GM21381 (cell line): ENCODE measurements around the gene TAOK2.
"Not testable (repeated sequence)": the region's sequence is repeated elsewhere in the genome, so short reads cannot be mapped to it uniquely, and the experiment has no call there.

Experiments
- ATAC-seq: cut with Tn5 transposase; IDR thresholded peaks from one replicate; pipeline ENCODE4 v1.9.1; 2021; ENCODE audit warnings: mild to moderate bottlenecking, moderate library complexity; ENCODE audit not compliant: unreplicated experiment

The TAOK2 gene

DNA sequence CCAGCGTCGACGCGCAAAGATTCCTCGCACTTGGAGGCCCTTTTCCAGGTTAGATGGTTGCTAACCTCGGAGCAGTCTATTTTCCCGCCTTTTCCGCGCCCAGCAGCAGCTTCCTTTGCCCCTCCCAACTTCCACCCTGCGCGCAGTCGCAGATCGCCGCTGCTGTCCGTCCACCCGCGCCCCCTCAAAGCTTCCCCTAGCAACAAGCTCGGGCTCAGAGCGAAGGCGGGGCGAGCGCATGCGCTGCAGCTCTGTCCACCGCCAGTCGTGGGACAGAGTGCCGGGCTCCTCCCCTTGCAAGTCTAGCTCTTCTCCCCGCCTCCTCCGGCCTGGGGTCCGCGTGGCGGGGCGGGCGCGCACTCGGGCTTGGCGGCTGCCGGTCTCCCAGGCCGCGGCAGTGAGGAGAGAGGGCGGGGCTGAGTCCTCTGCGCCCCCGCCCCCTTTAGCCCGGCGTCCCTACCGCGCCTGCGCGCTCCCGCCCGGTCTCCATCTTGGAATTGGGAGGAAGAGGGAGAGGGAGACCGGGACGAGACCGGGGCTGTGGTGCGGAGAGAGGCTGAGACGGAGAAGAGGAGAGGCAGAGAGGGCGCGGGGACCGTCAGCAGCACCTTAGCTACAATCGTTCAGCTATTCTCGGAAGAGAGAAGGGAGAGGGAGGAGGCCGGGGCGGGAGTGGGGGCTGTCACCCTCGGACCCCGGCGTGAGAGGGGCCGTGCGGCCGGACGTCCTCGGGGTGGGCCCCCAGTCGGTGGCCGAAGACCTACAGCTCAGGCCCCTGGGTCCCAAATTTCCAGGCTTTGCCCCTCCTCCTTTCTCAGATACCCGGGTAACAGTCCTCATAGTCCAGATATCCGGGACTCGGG, at the start of gene TAOK2:
Gene TAOK2, plus strand, starts transcription at position 485 of the 863 bp plus-strand sequence. CDS start 3,905 bp downstream, outside the sequence.
- ATAC-seq, result peak; percentile 84

DNA sequence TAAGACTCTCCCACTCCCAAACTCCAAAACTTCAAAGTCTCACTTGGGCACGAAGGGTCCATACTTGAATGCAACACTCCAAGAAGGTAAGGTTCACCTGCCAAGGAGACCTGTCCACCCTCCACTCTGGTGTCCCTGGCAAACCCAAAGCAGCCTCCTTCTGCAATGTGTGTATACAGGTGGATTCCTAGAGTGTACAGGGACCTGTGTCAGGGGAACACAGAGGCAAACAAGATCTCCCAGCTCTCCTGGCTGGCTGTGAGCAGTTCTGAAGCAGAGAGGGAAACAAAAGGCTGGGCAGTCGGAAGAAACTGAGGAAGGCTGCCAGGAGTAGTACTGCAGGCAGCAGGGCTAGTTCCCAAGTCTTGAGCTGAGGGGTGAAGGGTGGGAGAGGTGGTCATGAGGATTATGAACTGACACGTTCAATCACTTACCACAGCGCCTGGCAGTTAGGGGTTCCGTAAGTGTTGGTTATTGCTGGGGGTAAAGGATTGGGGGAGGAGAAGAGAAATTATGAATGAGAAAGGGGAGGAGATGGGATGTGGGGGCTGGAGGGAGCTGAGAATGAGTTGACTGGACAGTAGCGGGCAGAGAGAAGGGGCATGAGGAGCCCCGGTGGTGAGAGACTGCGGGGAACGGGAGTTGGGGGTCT, 48.4 kb upstream of the TAOK2 start:
- ATAC-seq, result no peak

DNA sequence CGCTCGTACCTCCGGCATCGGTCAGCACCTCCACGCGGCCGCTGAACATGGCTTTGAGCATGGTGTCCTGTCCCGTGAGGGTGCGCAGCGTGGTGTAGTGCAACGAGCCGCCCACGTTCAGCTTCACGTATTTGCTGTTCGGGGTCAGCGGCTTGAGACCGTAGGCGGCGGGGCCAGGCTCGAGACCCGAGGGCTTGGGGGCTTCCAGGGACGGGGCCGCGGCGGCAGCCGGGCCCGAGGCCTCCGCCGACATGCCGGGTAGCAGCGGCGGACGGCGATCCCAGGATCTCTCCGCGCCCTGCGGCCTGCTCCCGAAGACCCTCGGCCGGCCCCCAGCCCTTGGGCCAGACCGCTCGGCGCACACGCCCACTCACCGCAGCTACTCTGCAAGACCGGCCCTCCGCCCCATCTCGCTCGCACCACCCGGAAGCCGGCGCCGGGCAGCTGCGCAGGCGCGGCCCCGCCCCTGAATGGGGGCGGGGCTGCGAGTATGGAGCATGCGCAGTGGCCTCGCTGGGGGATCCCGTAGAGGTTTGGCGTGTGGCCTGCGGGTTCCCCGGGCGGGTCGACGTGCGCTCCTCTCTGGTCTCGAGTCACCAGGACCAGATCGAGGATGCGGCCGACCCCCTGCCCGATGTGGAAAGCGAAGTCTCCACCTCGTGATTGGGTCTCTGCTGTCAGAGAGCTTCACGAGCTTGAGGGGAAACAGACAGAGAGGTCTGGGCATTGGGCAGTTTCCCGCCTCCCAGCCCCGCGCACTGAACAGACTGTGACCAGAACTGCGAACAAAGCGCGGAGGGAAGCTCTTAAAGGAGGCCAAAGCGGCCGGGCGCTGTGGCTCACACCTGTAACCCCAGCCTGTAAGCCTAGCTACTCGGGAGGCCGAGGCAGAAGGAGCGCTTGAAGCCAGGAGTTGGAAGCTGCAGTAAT, 47.6 kb upstream of the TAOK2 start, which contains the start of gene KCTD13:
Gene KCTD13, minus strand, starts transcription at position 446 of the 930 bp plus-strand sequence. Its CDS starts 193 bp downstream, at position 253.
- ATAC-seq, result peak; percentile 83

DNA sequence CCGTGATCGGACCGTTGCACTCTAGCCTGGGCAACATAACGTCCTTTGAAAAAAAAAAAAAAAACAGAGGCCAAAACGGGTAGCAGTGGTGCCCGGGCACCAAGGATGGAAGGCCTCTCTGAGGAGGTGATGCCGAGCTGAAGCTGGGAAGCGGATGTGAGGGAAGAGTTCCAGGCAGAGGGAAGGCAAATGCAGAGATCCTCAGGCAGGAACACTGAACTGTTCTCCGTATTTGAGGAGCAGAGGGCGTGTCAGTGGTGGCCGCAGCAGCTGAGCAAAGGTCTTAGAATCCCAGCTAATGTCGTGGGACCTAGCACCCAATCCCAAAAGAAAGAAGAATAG, 47.0 kb upstream of the TAOK2 start:
- ATAC-seq, result no peak

DNA sequence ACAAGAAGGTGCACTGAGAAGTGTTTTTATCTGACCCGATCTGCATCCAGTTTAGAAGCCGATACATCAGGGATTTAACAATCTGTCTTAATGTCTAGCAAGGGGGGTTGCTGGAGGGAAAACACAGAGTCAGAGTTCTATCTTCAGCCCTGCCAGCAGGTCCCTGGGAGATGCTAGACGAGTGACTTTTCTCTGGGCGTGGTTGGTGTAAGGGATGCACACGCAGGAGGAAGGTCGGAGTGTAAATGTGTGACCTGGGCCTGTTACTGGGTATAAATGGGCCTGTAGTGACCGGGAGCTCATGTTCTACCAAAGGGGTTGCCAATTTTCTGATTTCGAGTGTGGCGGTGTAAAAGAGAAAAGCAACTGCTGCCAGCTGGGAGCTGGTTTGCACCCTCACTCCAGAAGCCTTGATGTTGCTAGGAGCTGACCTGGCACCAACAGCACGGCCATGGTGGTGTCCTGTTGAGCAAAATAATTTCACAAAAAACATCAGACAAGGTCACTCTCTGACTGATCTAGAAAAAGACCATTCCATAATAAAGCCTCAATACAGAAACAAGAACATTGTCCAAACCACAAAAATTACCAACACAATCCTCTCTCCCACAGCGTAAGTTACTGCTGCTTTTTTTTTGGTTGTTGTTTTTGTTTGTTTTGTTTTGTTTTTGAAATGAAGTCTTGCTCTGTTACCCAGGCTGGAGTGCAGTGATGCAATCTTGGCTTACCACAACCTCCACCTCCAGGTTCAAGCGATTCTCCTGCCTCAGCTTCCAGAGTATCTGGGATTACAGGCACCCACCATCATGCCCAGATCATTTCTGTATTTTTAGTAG, 46.4 kb upstream of the TAOK2 start:
- ATAC-seq, result no peak

DNA sequence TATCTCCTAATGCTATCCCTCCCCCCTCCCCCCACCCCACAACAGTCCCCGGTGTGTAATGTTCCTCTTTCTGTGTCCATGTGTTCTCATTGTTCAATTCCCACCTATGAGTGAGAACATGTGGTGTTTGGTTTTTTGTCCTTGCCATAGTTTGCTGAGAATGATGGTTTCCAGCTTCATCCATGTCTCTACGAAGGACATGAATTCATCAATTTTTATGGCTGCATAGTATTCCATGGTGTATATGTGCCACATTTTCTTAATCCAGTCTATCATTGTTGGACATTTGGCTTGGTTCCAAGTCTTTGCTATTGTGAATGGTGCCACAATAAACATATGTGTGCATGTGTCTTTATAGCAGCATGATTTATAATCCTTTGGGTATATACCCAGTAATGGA, 41.9 kb upstream of the TAOK2 start:
- ATAC-seq, result not testable (repeated sequence)

DNA sequence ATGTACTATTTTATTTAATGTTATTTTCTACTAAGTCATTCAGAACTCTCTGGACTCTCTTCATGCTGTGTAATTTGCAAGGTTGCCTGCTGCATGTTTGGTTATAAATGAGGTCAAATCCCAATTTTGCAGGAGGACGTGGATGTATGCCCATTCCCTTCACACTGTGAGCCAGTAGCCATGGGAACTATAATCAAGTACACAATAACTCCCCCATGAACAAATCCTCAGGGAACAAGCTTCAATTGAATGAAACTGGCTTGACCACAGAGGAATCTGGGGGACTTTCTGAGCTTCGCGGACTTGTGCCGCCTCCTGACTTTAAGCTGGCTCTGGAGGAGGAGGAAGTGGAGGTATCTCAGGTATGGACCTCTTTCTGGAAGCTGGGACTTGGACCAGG, 33.0 kb upstream of the TAOK2 start:
- ATAC-seq, result no peak

DNA sequence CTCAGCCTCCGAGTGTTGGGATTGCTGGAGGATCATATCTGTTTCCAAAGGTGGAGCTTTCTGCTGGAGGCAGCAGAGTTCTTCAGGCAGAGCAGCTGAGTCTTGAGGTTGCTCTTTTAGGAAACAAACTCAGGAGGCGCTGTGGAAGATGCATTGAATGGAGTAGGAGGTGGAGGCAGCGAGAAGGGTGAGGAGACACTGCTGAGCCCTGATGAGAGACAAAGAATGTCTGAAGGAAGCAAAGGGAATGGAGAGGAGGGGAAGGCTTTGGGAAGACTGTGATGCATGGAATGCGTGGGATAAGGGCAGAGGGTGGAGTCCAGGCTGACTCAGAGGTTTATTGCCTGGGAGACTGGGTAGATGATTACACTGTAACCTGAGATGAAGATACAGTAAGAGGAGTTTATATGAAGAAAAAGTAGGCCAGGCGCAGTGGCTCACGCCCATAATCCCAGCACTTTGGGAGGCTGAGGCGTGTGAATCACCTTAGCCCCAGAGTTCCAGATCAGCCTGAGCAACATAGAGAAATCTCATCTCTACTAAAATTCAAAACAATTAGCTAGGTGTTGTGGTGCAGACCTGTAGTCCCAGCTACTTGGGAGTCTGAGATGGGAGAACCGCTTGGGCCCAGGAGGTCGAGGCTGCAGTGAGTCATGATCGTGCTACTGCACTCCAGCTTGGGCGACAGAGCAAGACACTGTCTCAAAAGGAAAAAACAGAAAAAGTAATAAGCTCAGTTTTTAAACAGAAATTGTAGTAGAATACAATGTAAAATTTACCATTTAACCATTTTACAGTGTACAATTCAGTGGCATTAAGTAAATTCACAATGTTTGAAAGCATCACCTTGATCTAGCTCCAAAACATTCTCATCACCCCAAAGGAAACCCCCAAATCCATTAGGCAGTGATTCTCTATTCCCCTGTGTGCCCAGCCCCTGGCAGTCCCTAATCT, 29.5 kb upstream of the TAOK2 start:
- no peak for ATAC-seq

DNA sequence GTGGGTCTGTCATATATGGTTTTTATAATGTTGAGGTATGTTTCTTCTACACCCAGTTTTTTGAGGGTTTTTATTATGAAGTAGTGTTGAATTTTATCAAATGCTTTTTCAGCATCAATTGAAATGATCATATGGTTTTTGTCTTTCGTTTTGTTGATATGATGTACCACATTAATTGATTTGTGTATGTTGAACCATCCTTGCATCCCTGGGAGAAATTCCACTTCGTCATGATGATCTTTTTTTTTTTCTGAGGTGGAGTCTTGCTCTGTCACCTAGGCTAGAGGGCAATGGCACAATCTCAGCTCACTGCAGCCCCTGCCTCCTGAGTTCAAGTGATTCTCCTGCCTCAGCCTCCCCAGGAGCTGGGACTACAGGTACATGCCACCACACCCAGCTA, 25.8 kb upstream of the TAOK2 start:
- no peak for ATAC-seq

DNA sequence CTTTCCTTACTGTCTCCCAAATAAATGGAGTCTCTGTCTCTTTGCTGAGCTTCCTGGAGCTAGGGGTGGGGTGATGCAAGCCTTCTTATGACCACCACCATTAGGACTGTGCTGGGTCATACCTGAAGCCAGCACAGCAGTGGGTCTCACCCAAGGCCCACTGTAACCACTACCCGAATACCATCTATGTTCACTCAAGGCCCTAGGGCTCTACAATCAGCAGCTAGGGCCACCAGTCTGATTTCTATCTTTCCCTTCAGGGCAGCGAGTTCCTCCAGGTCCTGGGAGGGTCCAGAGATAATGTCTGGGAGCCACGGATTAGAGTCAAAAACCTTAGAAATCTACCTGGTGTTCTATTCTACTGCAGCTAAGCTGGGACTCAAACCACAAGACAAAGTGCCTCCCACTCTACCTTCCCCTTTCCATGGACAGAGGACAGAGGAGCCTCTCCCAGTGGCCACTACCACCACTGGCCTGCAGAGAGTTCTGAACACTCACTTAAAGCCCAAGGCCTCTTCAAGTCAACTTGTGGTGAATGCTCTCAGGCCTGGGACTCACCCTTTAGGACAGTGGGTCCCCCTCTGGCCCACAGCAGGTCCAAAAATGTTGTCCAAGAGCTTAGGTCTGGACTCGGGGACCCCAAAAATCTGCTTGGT, 22.7 kb upstream of the TAOK2 start:
- ATAC-seq, result no peak

DNA sequence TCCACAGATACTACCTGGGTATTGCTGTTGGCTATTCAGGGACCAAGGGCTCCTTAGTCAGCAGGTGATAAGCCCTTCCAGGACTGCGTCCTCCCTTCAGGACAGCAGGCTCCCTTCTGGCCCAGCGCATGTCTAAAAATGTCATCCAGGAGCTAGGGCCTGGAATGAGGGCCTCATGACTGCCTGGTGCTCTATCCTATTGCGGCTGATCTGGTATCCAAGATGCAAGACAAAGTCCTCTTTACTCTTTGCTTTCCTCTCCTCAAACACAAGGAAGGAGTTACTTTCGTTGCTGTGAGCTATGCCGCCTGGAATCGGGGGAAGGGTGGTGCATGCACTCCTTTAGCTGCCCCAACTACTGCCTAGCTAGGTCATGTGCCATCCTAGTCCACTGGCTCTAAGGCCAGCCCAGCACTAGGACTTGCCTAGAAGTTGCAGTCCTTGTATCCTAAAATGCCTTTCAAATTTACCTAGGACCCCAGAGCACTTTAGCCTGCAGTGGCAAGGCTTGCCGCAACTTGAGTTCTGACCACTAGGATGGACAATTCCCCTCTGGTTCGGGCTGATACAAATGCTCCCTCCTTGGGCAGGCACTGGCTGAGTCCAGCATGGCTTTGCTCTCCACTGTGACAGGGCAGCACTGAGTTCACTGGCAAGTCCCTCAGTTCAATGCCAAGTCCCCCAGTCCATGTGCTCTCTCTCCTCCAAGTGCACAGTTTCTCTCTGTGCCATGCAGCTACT, 21.9 kb upstream of the TAOK2 start:
- ATAC-seq, result no peak

DNA sequence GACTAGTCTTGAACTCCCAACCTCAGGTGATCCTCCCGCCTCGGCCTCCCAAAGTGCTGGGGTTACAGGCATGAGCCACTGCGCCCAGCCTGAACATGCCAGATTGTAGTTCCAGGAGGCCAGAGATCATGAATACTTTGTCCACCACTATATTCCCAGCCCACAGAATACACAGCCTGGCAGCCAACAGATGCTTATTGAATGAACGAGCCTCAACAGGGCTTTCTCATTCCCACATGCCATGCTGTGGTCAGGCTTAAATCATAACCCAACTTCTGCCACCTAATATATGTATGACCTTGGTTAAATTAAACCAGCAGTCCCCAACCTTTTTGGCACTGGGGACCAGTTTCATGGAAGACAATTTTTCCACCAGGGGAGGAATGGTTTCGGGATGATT, 14.9 kb upstream of the TAOK2 start:
- no peak for ATAC-seq

DNA sequence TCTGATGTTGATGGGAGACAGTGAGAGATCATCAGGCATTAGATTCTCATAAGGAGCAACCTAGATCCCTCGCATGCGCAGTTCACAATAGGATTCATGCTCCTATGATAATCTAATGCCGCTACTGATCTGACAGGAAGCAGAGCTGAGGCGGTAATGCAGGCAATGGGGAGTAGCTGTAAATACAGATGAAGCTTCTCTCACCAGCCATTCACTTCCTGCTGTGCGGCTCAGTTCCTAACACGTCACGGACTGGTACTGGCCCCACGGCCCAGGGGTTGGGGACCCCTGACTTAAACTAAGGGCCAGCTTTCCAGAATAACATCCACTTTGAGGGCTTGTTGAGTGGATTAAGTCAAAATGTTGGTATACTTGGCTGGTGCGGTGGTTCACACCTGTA, 14.4 kb upstream of the TAOK2 start:
- no peak for ATAC-seq

DNA sequence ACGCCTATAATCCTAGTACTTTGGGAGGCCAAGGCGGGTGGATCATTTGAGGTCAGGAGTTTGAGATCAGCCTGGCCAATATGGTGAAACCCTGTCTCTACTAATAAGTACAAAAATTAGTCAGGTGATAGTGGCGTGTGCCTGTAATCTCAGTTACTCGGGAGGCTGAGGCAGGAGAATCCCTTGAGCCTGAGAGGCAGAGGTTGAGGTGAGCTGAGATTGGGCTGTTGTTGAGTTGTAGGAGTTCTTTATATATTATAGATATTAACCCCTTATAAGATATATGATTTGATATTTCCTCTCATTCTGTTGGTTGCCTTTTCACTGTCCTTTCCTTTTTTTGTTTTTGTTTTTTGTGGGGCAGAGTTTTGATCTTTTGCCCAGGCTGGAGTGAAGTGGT, 13.8 kb upstream of the TAOK2 start:
- not testable (repeated sequence) for ATAC-seq

DNA sequence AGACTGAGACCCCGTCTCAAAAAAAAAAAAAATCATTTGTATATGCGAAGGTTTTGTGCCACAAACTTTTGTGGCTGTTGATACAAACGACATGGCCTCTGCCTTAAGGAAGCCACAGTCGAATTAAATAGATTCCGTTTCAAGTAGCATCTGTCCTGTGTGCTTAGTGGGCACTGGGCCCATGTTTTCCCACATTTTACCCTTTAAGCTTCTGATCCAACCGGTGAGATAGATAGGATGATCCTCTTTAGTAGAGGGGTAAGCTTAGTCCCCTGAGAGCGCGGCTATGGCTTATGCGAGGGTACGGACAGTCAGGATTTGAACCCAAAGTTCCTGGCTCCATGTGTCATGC, 12.6 kb upstream of the TAOK2 start:
- ATAC-seq, result no peak

DNA sequence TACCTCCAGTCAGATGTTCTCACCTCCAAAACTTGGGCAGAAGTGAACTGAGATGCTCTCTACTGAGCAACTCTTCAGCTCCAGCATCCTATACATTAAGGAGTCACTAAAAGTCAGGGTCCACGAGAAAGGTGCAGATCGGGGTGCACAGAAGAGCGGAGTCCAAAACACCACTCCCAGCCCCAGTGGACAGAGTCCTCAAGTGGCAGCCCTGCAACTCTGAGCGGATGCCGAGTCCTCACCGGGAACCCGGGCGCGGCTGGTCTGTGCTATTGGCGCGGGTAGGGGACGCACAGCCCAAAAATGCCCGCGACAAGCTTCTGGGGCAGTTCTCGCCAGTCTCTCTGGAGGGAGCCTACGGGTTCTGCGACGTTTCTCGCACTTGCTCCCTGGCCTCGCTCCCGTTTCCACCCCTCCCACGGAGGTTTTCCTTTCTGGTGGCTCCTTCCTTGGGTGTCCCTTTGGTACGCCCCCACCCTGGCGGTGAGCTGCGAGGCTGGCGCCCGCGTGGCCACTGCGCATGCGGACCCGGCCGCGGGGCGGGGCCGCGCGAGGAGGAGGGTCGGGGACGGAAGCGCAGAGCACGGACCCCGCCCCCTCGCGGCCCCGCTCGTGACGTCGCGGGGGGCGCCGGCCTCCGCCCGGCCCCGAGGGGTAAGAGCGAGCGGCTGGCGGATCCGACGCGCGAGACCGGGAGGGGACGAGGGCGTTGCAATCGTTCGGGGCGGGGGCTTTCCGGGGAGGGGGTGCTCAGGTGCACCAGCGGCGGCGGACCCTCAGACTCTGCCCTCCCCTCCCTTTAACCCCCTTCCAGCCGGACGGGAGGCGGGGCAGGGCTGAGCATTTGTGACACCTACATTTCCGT, 12.0 kb upstream of the TAOK2 start, which contains the start of gene TMEM219:
Gene TMEM219, plus strand, starts transcription at position 601 of the 865 bp plus-strand sequence. CDS start 1,065 bp downstream, outside the sequence.
- peak; percentile 90 for ATAC-seq
